IMR-90 (cell line): ENCODE results near the gene BRI3BP.

Source experiments
- BHLHE40 ChIP-seq: fragments of 150-350 bp; IDR thresholded peaks from 2 replicates; pipeline ENCODE4 v1.6.1; 2016; ENCODE audit warnings: mild to moderate bottlenecking, low read depth, low read length
- CHD1 ChIP-seq: IDR thresholded peaks from 2 replicates; pipeline ENCODE4 v1.6.1; 2012; ENCODE audit warnings: low read depth, low read length, improper control_type of control experiment
- FOS ChIP-seq: fragments of 150-350 bp; IDR thresholded peaks from 2 replicates; pipeline ENCODE4 v1.6.1; 2016; ENCODE audit warnings: low read depth, low read length
- MAFK ChIP-seq: IDR thresholded peaks from 2 replicates; pipeline ENCODE4 v1.6.1; 2012; ENCODE audit warnings: low read depth, low read length, improper control_type of control experiment
- MXI1 ChIP-seq: IDR thresholded peaks from 2 replicates; pipeline ENCODE4 v1.6.1; 2012; ENCODE audit warnings: low read depth, mild to moderate bottlenecking, low read length, moderate library complexity, borderline replicate concordance
- POLR2A ChIP-seq: IDR thresholded peaks from 2 replicates; pipeline ENCODE4 v1.6.1; 2012; ENCODE audit warnings: mild to moderate bottlenecking, low read depth, low read length
- RCOR1 ChIP-seq: IDR thresholded peaks from 2 replicates; pipeline ENCODE4 v1.6.1; 2012; ENCODE audit warnings: mild to moderate bottlenecking, low read length, improper control_type of control experiment; ENCODE audit not compliant: insufficient replicate concordance
- SMC3 ChIP-seq: fragments of 150-350 bp; IDR thresholded peaks from 2 replicates; pipeline ENCODE4 v1.6.1; 2016; ENCODE audit warnings: low read depth, mild to moderate bottlenecking, antibody characterized with exemption, low read length, moderate library complexity
- USF2 ChIP-seq: fragments of 150-350 bp; IDR thresholded peaks from 2 replicates; pipeline ENCODE4 v1.6.1; 2017; ENCODE audit warnings: mild to moderate bottlenecking, antibody characterized with exemption, low read length, low read depth
- TF ChIP-seq, protein P1 (sequence below): conservative IDR thresholded peaks from 2 replicates; pipeline ENCODE4 v1.5.1; 2012; ENCODE audit warnings: mild to moderate bottlenecking, low read depth, low read length, improper control_type of control experiment

DNA sequence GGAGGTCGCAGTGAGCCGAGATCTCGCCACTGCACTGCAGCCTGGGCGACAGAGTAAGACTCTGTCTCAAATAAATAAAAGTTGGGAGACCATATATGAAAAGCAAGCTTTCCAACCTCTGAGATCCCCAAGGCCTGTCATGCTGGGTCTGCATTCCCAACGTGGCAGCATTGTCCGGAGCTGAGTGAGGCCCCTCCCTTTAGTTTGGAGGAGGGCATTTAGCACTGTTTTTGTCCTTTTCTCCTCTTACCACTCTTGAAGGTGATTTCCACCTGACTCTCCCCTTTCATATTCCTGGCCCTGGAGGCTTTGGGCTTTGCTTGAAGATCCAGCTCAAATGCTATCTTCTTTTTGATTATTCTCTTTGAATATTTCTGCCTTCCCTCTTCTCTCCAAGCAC, 74.9 kb downstream of the BRI3BP start:
- TF ChIP-seq, protein P1, sequence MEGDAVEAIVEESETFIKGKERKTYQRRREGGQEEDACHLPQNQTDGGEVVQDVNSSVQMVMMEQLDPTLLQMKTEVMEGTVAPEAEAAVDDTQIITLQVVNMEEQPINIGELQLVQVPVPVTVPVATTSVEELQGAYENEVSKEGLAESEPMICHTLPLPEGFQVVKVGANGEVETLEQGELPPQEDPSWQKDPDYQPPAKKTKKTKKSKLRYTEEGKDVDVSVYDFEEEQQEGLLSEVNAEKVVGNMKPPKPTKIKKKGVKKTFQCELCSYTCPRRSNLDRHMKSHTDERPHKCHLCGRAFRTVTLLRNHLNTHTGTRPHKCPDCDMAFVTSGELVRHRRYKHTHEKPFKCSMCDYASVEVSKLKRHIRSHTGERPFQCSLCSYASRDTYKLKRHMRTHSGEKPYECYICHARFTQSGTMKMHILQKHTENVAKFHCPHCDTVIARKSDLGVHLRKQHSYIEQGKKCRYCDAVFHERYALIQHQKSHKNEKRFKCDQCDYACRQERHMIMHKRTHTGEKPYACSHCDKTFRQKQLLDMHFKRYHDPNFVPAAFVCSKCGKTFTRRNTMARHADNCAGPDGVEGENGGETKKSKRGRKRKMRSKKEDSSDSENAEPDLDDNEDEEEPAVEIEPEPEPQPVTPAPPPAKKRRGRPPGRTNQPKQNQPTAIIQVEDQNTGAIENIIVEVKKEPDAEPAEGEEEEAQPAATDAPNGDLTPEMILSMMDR: no peak
- TF ChIP-seq RCOR1: no peak
- TF ChIP-seq POLR2A: no peak
- no peak for TF ChIP-seq FOS
- TF ChIP-seq SMC3: no peak
- no peak for TF ChIP-seq CHD1
- no peak for TF ChIP-seq MXI1
- no peak for TF ChIP-seq BHLHE40
- no peak for TF ChIP-seq USF2
- no peak for TF ChIP-seq MAFK
